PC-3 (cell line): ENCODE data around the gene NEDD9. TPM values are rescaled to one million over a fixed set of nuclear protein-coding genes. Genes with fewer than 3 reads are reported as not detected.

ENCODE experiments used
- ATAC-seq: fragments of 200-7000 bp; cut with Tn5 transposase; 2 replicates; pipeline ENCODE4 v1.9.1; 2020; ENCODE audit warnings: mild to moderate bottlenecking, moderate library complexity
- BruUV-seq: library from RNA; stranded (reverse); fragments of 400-500 nt; replicated peaks from 2 replicates; lab custom pipeline; 2021; lab: Mats Ljungman, UMichigan
- CTCF ChIA-PET: fragments of 300-600 bp; sonication (Branson Sonifier 250); formaldehyde crosslinking; loops from one replicate; lab custom pipeline; 2022; ENCODE audit warnings: antibody characterized with exemption; lab: Charles Lee
- POLR2A ChIA-PET: fragments of 300-600 bp; sonication (Branson Sonifier 250); formaldehyde crosslinking; loops from one replicate; lab custom pipeline; 2022; ENCODE audit warnings: antibody characterized with exemption; ENCODE audit not compliant: unreplicated experiment; lab: Charles Lee
- DNase-seq: peaks from one replicate; pipeline ENCODE4 v3.0.0-alpha.2; 2015
- H2AFZ ChIP-seq: fragments of 300-600 bp; sonication (generic); 2 replicates; pipeline ENCODE4 v1.6.0; 2016; ENCODE audit warnings: antibody characterized with exemption, low read length
- H3F3A ChIP-seq: fragments of 300-600 bp; sonication (generic); one replicate; pipeline ENCODE4 v1.6.0; 2017; ENCODE audit warnings: antibody characterized with exemption, low read length, control low read depth, mild to moderate bottlenecking; ENCODE audit not compliant: unreplicated experiment
- H3K27ac ChIP-seq: fragments of 300-600 bp; sonication (generic); 2 replicates; pipeline ENCODE4 v1.5.1; 2016; ENCODE audit warnings: mild to moderate bottlenecking, low read length
- H3K27me3 ChIP-seq: fragments of 300-600 bp; sonication (generic); 2 replicates; pipeline ENCODE4 v1.6.1; 2016; ENCODE audit warnings: low read length, mixed read lengths
- H3K36me3 ChIP-seq: fragments of 300-600 bp; sonication (generic); 2 replicates; pipeline ENCODE4 v1.6.1; 2016; ENCODE audit warnings: low read depth, mixed run types, low read length, mixed read lengths
- H3K4me1 ChIP-seq: fragments of 300-600 bp; sonication (generic); 2 replicates; pipeline ENCODE4 v1.5.1; 2016; ENCODE audit warnings: low read length; ENCODE audit not compliant: insufficient read depth
- H3K4me2 ChIP-seq: fragments of 300-600 bp; sonication (generic); 2 replicates; pipeline ENCODE4 v1.6.0; 2016; ENCODE audit warnings: low read length
- H3K4me3 ChIP-seq: fragments of 300-600 bp; sonication (generic); 2 replicates; pipeline ENCODE4 v1.5.1; 2016; ENCODE audit warnings: mild to moderate bottlenecking, low read length, mixed read lengths
- H3K79me2 ChIP-seq: fragments of 300-600 bp; sonication (generic); 2 replicates; pipeline ENCODE4 v1.6.1; 2017; ENCODE audit warnings: low read length, mixed read lengths
- H3K9ac ChIP-seq: fragments of 300-600 bp; sonication (generic); 2 replicates; pipeline ENCODE4 v1.6.0; 2016; ENCODE audit warnings: mild to moderate bottlenecking, low read length
- H3K9me2 ChIP-seq: fragments of 300-600 bp; sonication (generic); replicated peaks from 2 replicates; pipeline ENCODE4 v1.6.1; 2016; ENCODE audit warnings: mixed run types, low read length, mixed read lengths
- H3K9me3 ChIP-seq: fragments of 300-600 bp; sonication (generic); 2 replicates; pipeline ENCODE4 v1.6.1; 2016; ENCODE audit warnings: low read length, mixed read lengths
- H4K20me1 ChIP-seq: fragments of 300-600 bp; sonication (generic); 2 replicates; pipeline ENCODE4 v1.6.1; 2016; ENCODE audit warnings: low read length, mixed read lengths
- CTCF ChIP-seq: fragments of 300-600 bp; sonication (generic); conservative IDR thresholded peaks from 2 replicates; pipeline ENCODE4 v1.5.1; 2017; ENCODE audit warnings: antibody characterized with exemption, low read depth, mild to moderate bottlenecking, low read length
- EZH2 ChIP-seq: fragments of 300-600 bp; sonication (generic); IDR thresholded peaks from one replicate; pipeline ENCODE4 v1.6.1; 2017; ENCODE audit warnings: antibody characterized with exemption, mild to moderate bottlenecking, low read length; ENCODE audit not compliant: unreplicated experiment
- EZH2phosphoT487 ChIP-seq: fragments of 300-600 bp; sonication (generic); IDR thresholded peaks from 2 replicates; pipeline ENCODE4 v1.6.1; 2018; ENCODE audit warnings: mild to moderate bottlenecking, antibody characterized with exemption, low read length, borderline replicate concordance
- intact Hi-C: fragments of 100-400 bp; cut with micrococcal nuclease; formaldehyde crosslinking; loops from 2 replicates; pipeline ENCODE4 v1.9.0; 2023
- total RNA-seq: library from RNA; depleted of rRNA; stranded (reverse); fragments of >200 nt; gene quantifications from 2 replicates; pipeline ENCODE4 v1.2.3, GENCODE V29; 2014

NEDD9 gene
- total RNA-seq, 1 experiment from 2014 or later, result 12.1 TPM

DNA sequence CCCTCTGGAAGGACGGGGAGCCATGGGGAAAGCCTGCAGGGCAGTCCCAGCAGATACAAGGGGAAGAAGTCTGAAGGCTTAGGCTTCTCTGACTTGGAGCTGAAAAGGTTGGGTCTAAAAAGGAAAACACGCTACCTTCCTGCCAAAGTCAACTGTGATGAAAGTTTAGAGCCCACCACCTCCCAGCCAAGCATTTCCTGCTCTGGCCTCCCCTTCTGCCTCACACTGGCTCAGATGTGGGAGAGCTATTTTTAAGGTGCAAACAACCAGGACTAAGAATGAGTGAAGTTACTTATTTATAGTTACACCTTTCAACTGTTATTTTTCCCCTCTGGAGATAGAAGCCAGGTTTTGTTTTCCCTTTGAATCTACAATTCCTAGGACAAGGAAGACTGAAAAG lies 21.2 kb downstream of the NEDD9 start:
- Histone ChIP-seq H3K4me3 (no peak overlapping the region), H3K9ac (no peak overlapping the region), H3K79me2 (peaks cover 19% of the 10 kb centered on the region), H3K9me3 (no peaks in the 10 kb centered on the region), H3K9me2 (no peaks in the 10 kb centered on the region), H3F3A (peaks cover 8% of the 10 kb centered on the region), H2AFZ (no peak overlapping the region), H3K4me2 (no peak overlapping the region), H3K4me1 (peaks cover 48% of the 10 kb centered on the region), H4K20me1 (no peaks in the 10 kb centered on the region), H3K36me3 (no peaks in the 10 kb centered on the region), H3K27ac (no peak overlapping the region), H3K27me3 (no peaks in the 10 kb centered on the region)
- ChIA-PET CTCF (no interaction called here), POLR2A (no interaction called here)
- BruUV-seq, result no TSS peak
- no peak for ATAC-seq
- DNase-seq, result no peak
- intact Hi-C loops, result no loop called here
- TF ChIP-seq EZH2phosphoT487, result no peak
- no peak for TF ChIP-seq CTCF
- TF ChIP-seq EZH2, result no peak

- BruUV-seq, result no TSS peak
- Histone ChIP-seq H3K27me3 (no peaks in the 10 kb centered on the region), H3K9ac (no peak overlapping the region), H2AFZ (no peak overlapping the region), H3K4me3 (no peak overlapping the region), H3K4me2 (no peak overlapping the region), H3K27ac (no peak overlapping the region), H3K9me3 (no peaks in the 10 kb centered on the region), H3K4me1 (peaks cover 55% of the 10 kb centered on the region), H3K36me3 (no peaks in the 10 kb centered on the region), H3K9me2 (no peaks in the 10 kb centered on the region), H4K20me1 (no peaks in the 10 kb centered on the region), H3F3A (peaks cover 8% of the 10 kb centered on the region), H3K79me2 (peaks cover 17% of the 10 kb centered on the region)
- intact Hi-C loops, result no loop called here
- ChIA-PET POLR2A (no interaction called here), CTCF (no interaction called here)
- no peak for TF ChIP-seq EZH2phosphoT487
- no peak for TF ChIP-seq CTCF
- TF ChIP-seq EZH2, result no peak
- no peak for ATAC-seq
- no peak for DNase-seq
These were observed 21.9 kb downstream of the NEDD9 start for GRCh38 chr6:11210386-11211138.

DNA sequence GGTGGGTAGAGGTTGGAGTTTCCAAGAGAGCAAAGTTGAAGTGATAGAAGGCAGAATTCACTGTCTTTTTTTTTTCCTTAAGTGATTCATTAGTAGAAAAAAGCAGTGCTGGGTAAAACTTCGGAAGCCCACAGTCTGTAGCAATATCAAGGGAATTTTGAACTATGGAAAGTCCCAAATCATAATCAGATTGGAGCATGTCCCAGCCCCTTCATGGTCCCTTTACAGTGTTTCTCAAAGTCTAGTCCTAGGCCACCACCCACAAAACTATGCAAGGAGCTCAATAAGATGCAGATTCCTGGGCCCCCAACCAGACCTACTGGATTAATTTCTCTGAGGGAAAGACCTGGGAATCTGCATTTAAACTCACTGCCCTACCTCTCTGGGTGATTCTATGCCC lies 22.6 kb downstream of the NEDD9 start:
- intact Hi-C loops, result no loop called here
- peaks cover 12% of the 10 kb centered on the region for H3K79me2 ChIP-seq
- DNase-seq, result no peak
- no peak overlapping the region for H3K4me3 ChIP-seq
- TF ChIP-seq EZH2 (no peak), EZH2phosphoT487 (no peak), CTCF (no peak)
- no peaks in the 10 kb centered on the region for H3K36me3 ChIP-seq
- BruUV-seq, result no TSS peak
- no peak overlapping the region for H3K9ac ChIP-seq
- H4K20me1 ChIP-seq, result no peaks in the 10 kb centered on the region
- H3K9me2 ChIP-seq, result no peaks in the 10 kb centered on the region
- H2AFZ ChIP-seq, result no peak overlapping the region
- ATAC-seq, result no peak
- H3K4me2 ChIP-seq, result no peak overlapping the region
- no peaks in the 10 kb centered on the region for H3K9me3 ChIP-seq
- ChIA-PET POLR2A (no interaction called here), CTCF (no interaction called here)
- peaks cover 57% of the 10 kb centered on the region for H3K4me1 ChIP-seq
- H3K27ac ChIP-seq, result no peak overlapping the region
- no peaks in the 10 kb centered on the region for H3K27me3 ChIP-seq
- H3F3A ChIP-seq, result peaks cover 8% of the 10 kb centered on the region
